Activated CD4-positive, alpha-beta T cell treated with anti-CD3 and anti-CD28 coated beads for 36 hours (primary cell): ENCODE measurements around the gene PUS10. TPM values are rescaled to one million over a fixed set of nuclear protein-coding genes. Genes with fewer than 3 reads are reported as not detected.
"Not testable (repeated sequence)": the region's sequence is repeated elsewhere in the genome, so short reads cannot be mapped to it uniquely, and the experiment has no call there.

ENCODE experiments used
- ATAC-seq: fragments of 200-7000 bp; cut with Tn5 transposase; one replicate; pipeline ENCODE4 v1.10.0; 2021; ENCODE audit warnings: mild to moderate bottlenecking, moderate library complexity
- CTCF ChIA-PET: fragments of 350-600 bp; sonication (Branson Sonifier 250); formaldehyde crosslinking; loops from one replicate; lab custom pipeline; 2021; ENCODE audit warnings: antibody characterized with exemption; lab: Charles Lee
- POLR2A ChIA-PET: fragments of 350-600 bp; sonication (Branson Sonifier 250); formaldehyde crosslinking; loops from one replicate; lab custom pipeline; 2021; ENCODE audit warnings: antibody characterized with exemption, inconsistent platforms; lab: Charles Lee
- DNase-seq: peaks from one replicate; pipeline ENCODE4 v3.0.0-alpha.2; 2020
- H3K27ac Mint-ChIP-seq: one replicate; pipeline ENCODE4 v1.8.0; 2021; ENCODE audit warnings: mixed read lengths
- H3K27me3 Mint-ChIP-seq: one replicate; pipeline ENCODE4 v1.8.0; 2021; ENCODE audit warnings: mixed read lengths
- H3K36me3 Mint-ChIP-seq: one replicate; pipeline ENCODE4 v1.8.0; 2021; ENCODE audit warnings: low read depth, mixed read lengths
- H3K4me1 Mint-ChIP-seq: one replicate; pipeline ENCODE4 v1.8.0; 2021; ENCODE audit warnings: mixed read lengths
- H3K4me3 Mint-ChIP-seq: one replicate; pipeline ENCODE4 v1.8.0; 2021; ENCODE audit warnings: mild to moderate bottlenecking, moderate library complexity, mixed read lengths
- H3K9me3 Mint-ChIP-seq: one replicate; pipeline ENCODE4 v1.8.0; 2021; ENCODE audit warnings: low read depth, mixed read lengths
- intact Hi-C, 2 experiments: fragments of 100-400 bp; cut with DNase I in 1 of 2; cut with micrococcal nuclease in 1 of 2; formaldehyde crosslinking; loops; one replicate each; pipeline versions ENCODE4 v1.14.2 to v1.15.1; 2022 to 2024; cut with DNase I, micrococcal nuclease
- total RNA-seq, 2 experiments: library from RNA; stranded (reverse); gene quantifications; one replicate each; pipeline ENCODE4 v1.2.3, GENCODE V29; 2021

The PUS10 gene, protein sequence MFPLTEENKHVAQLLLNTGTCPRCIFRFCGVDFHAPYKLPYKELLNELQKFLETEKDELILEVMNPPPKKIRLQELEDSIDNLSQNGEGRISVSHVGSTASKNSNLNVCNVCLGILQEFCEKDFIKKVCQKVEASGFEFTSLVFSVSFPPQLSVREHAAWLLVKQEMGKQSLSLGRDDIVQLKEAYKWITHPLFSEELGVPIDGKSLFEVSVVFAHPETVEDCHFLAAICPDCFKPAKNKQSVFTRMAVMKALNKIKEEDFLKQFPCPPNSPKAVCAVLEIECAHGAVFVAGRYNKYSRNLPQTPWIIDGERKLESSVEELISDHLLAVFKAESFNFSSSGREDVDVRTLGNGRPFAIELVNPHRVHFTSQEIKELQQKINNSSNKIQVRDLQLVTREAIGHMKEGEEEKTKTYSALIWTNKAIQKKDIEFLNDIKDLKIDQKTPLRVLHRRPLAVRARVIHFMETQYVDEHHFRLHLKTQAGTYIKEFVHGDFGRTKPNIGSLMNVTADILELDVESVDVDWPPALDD
- 1 to 10 TPM; 8.5 to 8.9 TPM for total RNA-seq

DNA sequence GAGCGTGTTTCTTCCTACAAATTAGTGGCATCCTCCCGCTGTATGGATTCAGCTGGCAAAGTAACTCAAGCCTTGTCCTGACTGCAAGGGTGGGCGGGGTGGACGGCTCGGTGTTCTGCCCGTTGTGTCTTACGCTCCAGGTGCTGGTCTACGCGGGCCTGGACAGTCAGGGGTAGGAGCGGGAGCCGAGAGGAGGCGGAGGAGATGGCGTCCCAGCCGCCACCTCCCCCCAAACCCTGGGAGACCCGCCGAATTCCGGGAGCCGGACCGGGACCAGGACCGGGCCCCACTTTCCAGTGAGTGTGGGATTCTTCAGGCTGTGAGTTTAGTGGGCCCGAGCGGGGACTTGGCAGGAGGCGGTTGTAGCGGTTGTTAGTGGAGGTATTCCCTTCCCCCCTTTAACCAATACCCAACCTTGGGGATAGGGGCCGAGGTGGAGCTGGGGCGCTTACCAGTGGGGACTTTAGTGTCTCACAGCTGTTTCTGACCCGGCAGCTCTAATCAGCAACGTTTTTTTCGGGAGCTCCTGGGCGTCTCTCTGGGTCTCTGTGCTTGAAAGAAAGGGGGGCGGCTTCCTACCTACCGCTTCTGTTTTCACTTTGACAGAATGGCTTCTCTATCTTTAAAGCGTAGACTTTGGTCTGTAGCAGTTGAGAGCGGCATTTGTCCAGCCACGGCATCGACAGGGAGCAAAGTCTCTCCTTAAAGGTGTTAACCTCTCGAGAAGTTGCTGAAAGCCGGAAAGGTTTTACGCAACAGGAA lies at the start of gene PUS10, which contains the start of gene PEX13:
PUS10 (minus strand) TSS at position 700 of the 762 bp plus-strand sequence. CDS start 6,365 bp downstream, outside the sequence.
PEX13 (plus strand) TSS at position 165 of the 762 bp plus-strand sequence; CDS start at position 205, 40 bp downstream.
- H3K9me3 Mint-ChIP-seq = no peaks in the 10 kb centered on the region
- ATAC-seq (peak; percentile 88), DNase-seq (peak; percentile 85)
- H3K4me1 Mint-ChIP-seq = peaks cover 29% of the 10 kb centered on the region
- peaks cover 16% of the 10 kb centered on the region for H3K36me3 Mint-ChIP-seq
- peak within 1 kb of the TSS; percentile 98 for H3K4me3 Mint-ChIP-seq
- intact Hi-C loops = loop anchor here (1.0 to 5.0 kb wide), 17 partner anchors 40 to 837 kb away; partner anchors contain the start of genes FAM161A (in 2 of the 2), SANBR (in 2 of the 2), PAPOLG (in 1 of the 2) and REL (in 1 of the 2)
- CTCF ChIA-PET = interaction anchor here (0.7 to 1.4 kb wide), 4 partner anchors 13 to 517 kb away, joined by 3 to 4 read pairs (median 4); partner anchors contain the start of gene PAPOLG
- POLR2A ChIA-PET = no interaction called here
- H3K27ac Mint-ChIP-seq = peak within 1 kb of the TSS; percentile 95
- no peaks in the 10 kb centered on the region for H3K27me3 Mint-ChIP-seq

DNA sequence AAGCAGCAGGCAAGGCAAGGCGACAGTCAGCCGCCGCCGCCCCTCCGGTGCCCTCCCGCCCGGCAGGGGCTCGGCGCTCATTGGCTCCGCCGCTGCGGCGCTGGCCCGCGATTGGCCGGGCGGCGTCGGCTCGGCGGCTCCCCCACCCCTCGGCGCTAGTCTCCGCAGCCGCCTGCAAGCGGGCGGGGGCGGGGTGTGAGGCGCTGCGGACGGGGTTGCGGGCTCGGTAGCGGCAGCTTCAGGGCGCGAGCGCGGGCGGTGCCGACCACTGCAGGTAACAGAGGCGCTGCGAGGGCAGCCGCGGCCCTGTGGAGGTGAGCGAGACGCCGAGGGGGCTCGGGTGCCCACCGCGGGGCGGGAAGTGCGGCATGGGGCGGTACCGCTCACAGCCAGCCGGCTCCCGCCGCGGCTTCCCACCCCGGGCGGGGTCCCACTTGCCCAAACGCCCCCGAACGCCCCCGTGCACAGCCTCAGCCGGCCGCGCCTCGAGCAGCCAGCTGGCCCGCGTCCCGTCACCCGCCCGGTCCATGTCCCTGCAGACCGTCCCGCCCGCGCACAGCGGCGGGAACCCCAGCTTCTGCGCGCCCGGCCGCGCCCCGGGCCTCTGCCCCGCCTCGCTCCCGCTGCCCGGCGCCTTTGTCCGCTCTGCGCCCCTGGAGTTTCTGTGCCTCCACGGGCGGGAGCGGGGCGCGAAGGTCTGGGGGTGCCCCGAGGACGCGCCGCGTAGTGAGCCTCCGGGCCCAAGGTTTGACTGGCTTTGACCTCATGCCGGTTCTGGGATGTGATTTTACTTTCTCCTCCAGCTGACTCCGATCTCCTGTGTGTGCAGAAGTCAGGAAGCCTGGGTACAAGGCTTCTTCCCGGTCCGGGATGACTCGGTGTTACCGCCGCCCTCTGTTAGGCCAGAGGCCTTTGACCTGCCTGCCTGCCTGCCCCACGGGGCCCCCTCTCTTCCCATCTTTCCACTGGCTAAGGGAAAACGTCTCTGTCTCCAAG lies 48.0 kb upstream of the PUS10 start, which contains the start of gene SANBR:
SANBR (plus strand) TSS at position 158 of the 996 bp plus-strand sequence. CDS start 4,480 bp downstream, outside the sequence.
- DNase-seq (peak; percentile 90), ATAC-seq (peak; percentile 99)
- H3K9me3 Mint-ChIP-seq = no peaks in the 10 kb centered on the region
- H3K4me3 Mint-ChIP-seq = peak within 1 kb of the TSS; percentile 80
- peak within 1 kb of the TSS; percentile 78 for H3K27ac Mint-ChIP-seq
- ChIA-PET CTCF (interaction anchor here (0.7 to 1.7 kb wide), 4 partner anchors 21 to 392 kb away, joined by 3 to 4 read pairs (median 3); no protein-coding TSS in a partner anchor), POLR2A (no interaction called here)
- H3K4me1 Mint-ChIP-seq = peaks cover 12% of the 10 kb centered on the region
- no peaks in the 10 kb centered on the region for H3K27me3 Mint-ChIP-seq
- H3K36me3 Mint-ChIP-seq = no peaks in the 10 kb centered on the region
- intact Hi-C loops = loop anchor here (1.0 to 5.0 kb wide), 8 partner anchors 49 to 628 kb away; partner anchors contain the start of genes PEX13 (in 2 of the 2), PAPOLG (in 1 of the 2), PUS10 (in 1 of the 2) and XPO1 (in 1 of the 2)

DNA sequence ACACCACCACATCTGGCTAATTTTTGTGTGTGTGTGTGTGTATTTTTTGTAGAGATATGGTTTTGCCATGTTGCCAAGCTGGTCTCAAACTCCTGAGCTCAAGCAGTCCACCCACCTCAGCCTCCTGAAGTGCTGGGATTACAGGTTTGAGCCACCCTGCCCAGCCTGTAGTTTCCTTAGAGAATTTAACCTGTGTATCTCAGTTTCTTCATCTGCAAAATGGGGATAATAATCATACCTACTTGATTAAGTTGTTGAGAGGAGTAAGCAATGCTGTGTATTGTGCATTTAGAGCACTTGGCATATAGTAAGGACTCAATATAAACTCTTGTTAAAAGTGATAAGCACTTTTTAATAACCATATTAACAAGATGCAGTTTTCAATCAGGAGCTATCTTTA lies 41.3 kb upstream of the PUS10 start:
- H3K9me3 Mint-ChIP-seq = no peaks in the 10 kb centered on the region
- no peak overlapping the region for H3K4me3 Mint-ChIP-seq
- ATAC-seq = no peak
- DNase-seq = no peak
- no peaks in the 10 kb centered on the region for H3K27me3 Mint-ChIP-seq
- H3K4me1 Mint-ChIP-seq = no peaks in the 10 kb centered on the region
- intact Hi-C loops = no loop called here
- ChIA-PET POLR2A (no interaction called here), CTCF (interaction anchor here (0.8 kb wide), 1 partner anchor 8 kb away, joined by 3 read pairs; no protein-coding TSS in a partner anchor)
- H3K27ac Mint-ChIP-seq = no peak overlapping the region
- peaks cover 9% of the 10 kb centered on the region for H3K36me3 Mint-ChIP-seq

DNA sequence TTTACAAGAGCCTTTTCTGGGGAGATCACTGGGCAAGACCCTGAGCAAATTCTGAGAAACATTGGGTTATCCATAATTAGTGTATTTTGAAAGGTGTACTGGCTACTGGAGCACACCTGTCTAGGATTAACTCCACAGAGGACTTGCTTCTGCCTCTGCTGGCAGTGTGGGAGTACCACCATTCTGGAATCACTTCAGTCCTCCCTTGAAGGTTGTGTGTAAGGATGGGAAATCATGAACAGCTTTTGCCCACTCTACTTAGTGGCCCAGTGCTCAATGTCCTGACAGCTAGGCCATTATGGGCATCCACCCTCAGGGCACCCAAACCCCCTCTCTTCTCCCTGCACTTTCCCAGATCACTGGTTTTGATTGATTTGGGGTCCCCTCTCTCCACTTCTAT lies 39.5 kb upstream of the PUS10 start:
- CTCF ChIA-PET = no interaction called here
- intact Hi-C loops = no loop called here
- Mint-ChIP-seq H3K27me3 (no peaks in the 10 kb centered on the region), H3K4me1 (no peaks in the 10 kb centered on the region), H3K27ac (no peak overlapping the region), H3K4me3 (no peak overlapping the region), H3K9me3 (no peaks in the 10 kb centered on the region), H3K36me3 (peaks cover 11% of the 10 kb centered on the region)
- POLR2A ChIA-PET = no interaction called here
- DNase-seq (no peak), ATAC-seq (no peak)

DNA sequence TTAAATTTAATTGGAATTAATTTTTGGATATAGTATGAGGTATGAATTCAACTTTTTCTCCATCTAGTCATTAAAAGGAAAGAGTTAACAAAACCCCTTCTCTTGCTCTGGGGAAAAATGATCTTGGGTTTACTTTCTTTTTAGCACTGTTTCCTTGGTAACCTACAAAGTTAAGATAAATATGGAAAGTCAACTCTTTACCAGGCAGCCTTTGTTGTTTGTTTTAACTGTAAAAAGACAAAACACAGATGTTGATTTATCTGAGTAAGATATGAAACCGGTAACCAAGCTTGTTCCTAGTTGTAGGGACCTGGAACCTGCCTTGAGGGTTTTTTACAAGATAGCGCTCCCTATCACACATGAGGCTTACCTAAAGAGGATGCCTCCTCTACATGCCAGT lies 37.5 kb upstream of the PUS10 start:
- ChIA-PET CTCF (no interaction called here), POLR2A (no interaction called here)
- H3K27me3 Mint-ChIP-seq = no peaks in the 10 kb centered on the region
- no peaks in the 10 kb centered on the region for H3K4me1 Mint-ChIP-seq
- ATAC-seq (no peak), DNase-seq (no peak)
- H3K9me3 Mint-ChIP-seq = no peaks in the 10 kb centered on the region
- H3K27ac Mint-ChIP-seq = peak overlapping the region; percentile 37
- no peak overlapping the region for H3K4me3 Mint-ChIP-seq
- intact Hi-C loops = no loop called here
- peaks cover 14% of the 10 kb centered on the region for H3K36me3 Mint-ChIP-seq

DNA sequence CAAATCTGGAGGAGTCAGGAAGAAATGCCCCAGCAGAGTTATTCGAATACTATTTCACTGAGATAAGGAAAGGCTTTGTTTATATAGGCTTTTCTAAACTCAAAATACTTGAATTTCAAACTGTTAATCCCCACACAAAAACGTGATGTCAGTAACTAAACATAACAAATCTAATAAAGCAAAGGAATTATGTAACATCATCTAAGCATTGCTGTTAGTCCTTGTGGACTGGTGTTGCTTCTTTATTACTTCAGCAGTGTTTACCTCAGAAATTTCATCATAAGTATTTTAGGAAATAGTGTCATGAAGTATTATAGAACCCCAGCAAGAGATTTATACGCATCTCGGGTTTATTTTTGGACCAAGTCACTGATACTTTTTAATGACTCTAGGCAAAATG lies 27.9 kb upstream of the PUS10 start:
- DNase-seq (no peak), ATAC-seq (no peak)
- Mint-ChIP-seq H3K4me1 (peaks cover 18% of the 10 kb centered on the region), H3K27me3 (no peaks in the 10 kb centered on the region), H3K27ac (no peak overlapping the region), H3K4me3 (no peak overlapping the region), H3K9me3 (no peaks in the 10 kb centered on the region), H3K36me3 (peaks cover 19% of the 10 kb centered on the region)
- intact Hi-C loops = no loop called here
- POLR2A ChIA-PET = no interaction called here
- CTCF ChIA-PET = interaction anchor here (0.5 kb wide), 1 partner anchor 393 kb away, joined by 3 read pairs; no protein-coding TSS in a partner anchor

DNA sequence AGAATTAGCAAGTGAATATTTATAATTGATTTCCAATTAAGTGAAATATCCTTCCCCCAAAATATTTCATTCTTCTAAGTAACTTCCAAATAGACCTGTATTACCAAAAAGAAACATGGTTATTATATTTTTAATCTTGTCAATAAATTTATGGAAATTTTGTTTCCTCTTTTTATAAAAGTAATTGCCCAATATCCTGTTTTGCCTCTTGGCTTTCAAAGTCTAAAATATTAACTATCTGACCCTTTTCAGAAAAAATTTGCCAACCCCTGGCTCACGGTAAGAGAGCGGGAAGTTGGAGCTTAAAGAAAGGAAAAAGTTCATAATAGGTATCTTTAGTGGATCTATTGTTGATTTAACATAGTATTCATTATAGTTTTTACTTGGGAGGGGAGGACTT lies 27.2 kb upstream of the PUS10 start:
- Mint-ChIP-seq H3K36me3 (peaks cover 19% of the 10 kb centered on the region), H3K4me3 (no peak overlapping the region), H3K27me3 (no peaks in the 10 kb centered on the region), H3K9me3 (no peaks in the 10 kb centered on the region), H3K27ac (no peak overlapping the region), H3K4me1 (peaks cover 18% of the 10 kb centered on the region)
- DNase-seq = no peak
- intact Hi-C loops = no loop called here
- POLR2A ChIA-PET = no interaction called here
- no peak for ATAC-seq
- CTCF ChIA-PET = no interaction called here

DNA sequence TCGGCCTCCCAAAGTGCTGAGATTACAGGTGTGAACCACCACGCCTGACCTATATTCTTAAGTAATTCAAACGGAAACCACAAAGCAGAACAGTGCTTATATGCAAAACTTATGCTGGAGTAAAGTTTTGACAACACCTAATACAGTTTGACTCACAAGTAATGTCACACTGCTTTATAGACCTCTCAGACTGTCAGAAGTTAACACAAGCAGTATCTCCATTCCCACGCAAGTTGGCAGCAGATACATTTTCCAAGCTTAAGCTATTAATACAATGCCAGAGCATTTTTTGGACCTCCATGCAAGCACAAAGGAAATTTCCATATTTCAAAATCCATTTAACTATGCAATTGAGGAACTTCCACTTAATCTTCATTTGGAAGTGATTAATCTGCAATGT lies 26.6 kb upstream of the PUS10 start:
- Mint-ChIP-seq H3K9me3 (peaks cover under 1% of the 10 kb centered on the region), H3K4me1 (peaks cover 18% of the 10 kb centered on the region), H3K4me3 (no peak overlapping the region), H3K27me3 (no peaks in the 10 kb centered on the region), H3K27ac (no peak overlapping the region), H3K36me3 (peaks cover 19% of the 10 kb centered on the region)
- DNase-seq = no peak
- ATAC-seq = peak; percentile 42
- intact Hi-C loops = no loop called here
- POLR2A ChIA-PET = no interaction called here
- CTCF ChIA-PET = interaction anchor here (1.1 kb wide), 1 partner anchor 166 kb away, joined by 3 read pairs; no protein-coding TSS in a partner anchor

DNA sequence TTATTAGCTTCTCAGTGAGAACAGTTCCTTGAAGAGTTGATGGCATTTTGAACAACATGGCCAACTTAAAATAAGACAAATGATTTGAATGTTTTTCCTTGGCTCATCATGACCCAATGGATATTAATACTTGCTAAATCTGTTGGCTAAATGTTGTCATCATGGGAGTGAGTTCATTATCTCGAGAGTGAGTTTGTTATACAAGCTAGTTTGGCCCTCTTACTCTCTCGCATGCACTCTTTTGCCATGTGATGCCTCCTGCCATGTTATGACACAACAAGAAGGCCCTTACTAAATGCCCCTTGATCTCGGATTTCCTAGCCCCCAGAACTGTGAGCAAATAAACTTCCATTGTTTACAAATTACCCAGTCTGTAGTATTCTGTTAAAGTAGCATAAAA lies 24.8 kb upstream of the PUS10 start:
- DNase-seq (no peak), ATAC-seq (no peak)
- Mint-ChIP-seq H3K4me1 (peaks cover 18% of the 10 kb centered on the region), H3K36me3 (peaks cover 19% of the 10 kb centered on the region), H3K27me3 (no peaks in the 10 kb centered on the region), H3K9me3 (peaks cover 10% of the 10 kb centered on the region), H3K4me3 (no peak overlapping the region), H3K27ac (no peak overlapping the region)
- ChIA-PET POLR2A (no interaction called here), CTCF (no interaction called here)
- intact Hi-C loops = no loop called here

DNA sequence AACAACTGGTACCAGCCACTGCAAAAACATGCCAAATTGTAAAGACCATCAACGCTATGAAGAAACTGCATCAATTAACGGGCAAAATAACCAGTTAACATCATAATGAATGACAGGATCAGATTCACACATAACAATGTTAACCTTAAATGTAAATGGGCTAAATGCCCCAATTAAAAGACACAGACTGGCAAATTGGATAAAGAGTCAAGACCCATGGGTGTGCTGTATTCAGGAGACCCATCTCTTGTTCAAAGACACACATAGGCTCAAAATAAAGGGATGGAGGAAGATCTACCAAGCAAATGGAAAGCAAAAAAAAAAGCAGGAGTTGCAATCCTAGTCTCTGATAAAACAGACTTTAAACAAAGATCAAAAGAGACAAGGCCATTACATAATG lies 18.6 kb upstream of the PUS10 start:
- DNase-seq, ATAC-seq, POLR2A ChIA-PET, intact Hi-C loops, H3K27me3 Mint-ChIP-seq, H3K4me3 Mint-ChIP-seq, CTCF ChIA-PET, H3K27ac Mint-ChIP-seq, H3K4me1 Mint-ChIP-seq: not testable (repeated sequence)
- peaks cover 35% of the 10 kb centered on the region for H3K36me3 Mint-ChIP-seq
- H3K9me3 Mint-ChIP-seq = peaks cover 14% of the 10 kb centered on the region
